ENCODE measurements around the gene ADCY3.

- TF ChIP-seq CTCF (IDR thresholded peaks at IDR 0.05; ENCODE audit: borderline replicate concordance, extremely low read depth, low read length, poor library complexity, severe bottlenecking) (no peak), EZH2 (IDR thresholded peaks at IDR 0.05; ENCODE audit: borderline replicate concordance, low read depth, low read length, severe bottlenecking) (no peak)
These were observed 6.2 kb upstream of the ADCY3 start for GRCh38 chr2:24926220-24926601.

All from DND-41 (cell line).